Iris pigment epithelial cell (primary cell): ENCODE results near the gene MAPKAP1.
A peak's percentile ranks its signal among the peaks of the same experiment; 100 is the strongest.

Source experiments
- DNase-seq: peaks from one replicate; pipeline ENCODE4 v3.0.0-alpha.2; 2011; ENCODE audit warnings: low read depth

MAPKAP1 gene

GRCh38 chr9:125536167-125536772 lies 170.7 kb downstream of the MAPKAP1 start:
- peak; percentile 42 for DNase-seq

- no peak for DNase-seq
Observed at GRCh38 chr9:125534971-125535701, 171.9 kb downstream of the MAPKAP1 start.

- no peak for DNase-seq
Observed at GRCh38 chr9:125532812-125533594, 174.0 kb downstream of the MAPKAP1 start.

GRCh38 chr9:125532412-125532811 lies 174.6 kb downstream of the MAPKAP1 start:
- no peak for DNase-seq

GRCh38 chr9:125529589-125530515 lies 177.2 kb downstream of the MAPKAP1 start:
- DNase-seq = no peak

GRCh38 chr9:125529107-125529506 lies 177.9 kb downstream of the MAPKAP1 start:
- DNase-seq = no peak

- no peak for DNase-seq
Observed at GRCh38 chr9:125527471-125528002, 179.5 kb downstream of the MAPKAP1 start.

- peak; percentile 61 for DNase-seq
Observed at GRCh38 chr9:125525921-125526631, 180.9 kb downstream of the MAPKAP1 start.

GRCh38 chr9:125524583-125525355 lies 182.2 kb downstream of the MAPKAP1 start:
- peak; percentile 43 for DNase-seq

GRCh38 chr9:125523681-125524080 lies 183.3 kb downstream of the MAPKAP1 start:
- DNase-seq = no peak

GRCh38 chr9:125522328-125522725 lies 184.7 kb downstream of the MAPKAP1 start:
- DNase-seq = peak; percentile 85

GRCh38 chr9:125521462-125522327 lies 185.3 kb downstream of the MAPKAP1 start:
- DNase-seq = peak; percentile 98

GRCh38 chr9:125519734-125520133 lies 187.3 kb downstream of the MAPKAP1 start:
- DNase-seq = no peak

- no peak for DNase-seq
Observed at GRCh38 chr9:125517577-125517976, 189.4 kb downstream of the MAPKAP1 start.

GRCh38 chr9:125515983-125516940 lies 190.7 kb downstream of the MAPKAP1 start:
- no peak for DNase-seq

GRCh38 chr9:125515281-125515680 lies 191.7 kb downstream of the MAPKAP1 start:
- no peak for DNase-seq

GRCh38 chr9:125514468-125514867 lies 192.5 kb downstream of the MAPKAP1 start:
- no peak for DNase-seq
